WI38 (cell line): ENCODE data around the gene SYT13.

ENCODE experiments used
- H3K4me3 ChIP-seq: 2 replicates; pipeline ENCODE4 v1.5.1; 2011; ENCODE audit warnings: low read depth, mild to moderate bottlenecking, control low read depth, low read length
- TF ChIP-seq, protein P1 (sequence below): IDR thresholded peaks from 2 replicates; pipeline ENCODE4 v1.5.1; 2012; ENCODE audit warnings: low read depth, mild to moderate bottlenecking, control low read depth, low read length

The SYT13 gene

DNA sequence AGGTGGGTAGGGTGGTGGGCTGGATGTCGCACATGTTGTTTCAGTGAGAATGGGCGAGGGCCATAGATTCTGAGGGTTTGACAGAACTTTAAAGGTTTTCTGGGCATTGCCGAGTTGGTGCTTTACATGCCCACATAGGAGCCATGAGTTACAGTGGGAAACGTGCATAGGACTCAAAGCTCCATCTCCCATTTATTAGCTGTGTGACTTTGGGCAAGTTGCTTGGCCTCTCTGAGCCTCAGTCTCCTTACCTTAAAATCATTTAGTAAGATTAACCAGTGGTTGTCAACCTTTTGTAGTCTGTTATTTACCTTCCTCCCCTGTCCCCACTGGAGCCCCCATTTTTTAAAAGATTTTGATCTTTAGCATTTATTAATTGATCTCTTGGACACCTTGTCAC, 67.4 kb downstream of the SYT13 start:
- TF ChIP-seq, protein P1, sequence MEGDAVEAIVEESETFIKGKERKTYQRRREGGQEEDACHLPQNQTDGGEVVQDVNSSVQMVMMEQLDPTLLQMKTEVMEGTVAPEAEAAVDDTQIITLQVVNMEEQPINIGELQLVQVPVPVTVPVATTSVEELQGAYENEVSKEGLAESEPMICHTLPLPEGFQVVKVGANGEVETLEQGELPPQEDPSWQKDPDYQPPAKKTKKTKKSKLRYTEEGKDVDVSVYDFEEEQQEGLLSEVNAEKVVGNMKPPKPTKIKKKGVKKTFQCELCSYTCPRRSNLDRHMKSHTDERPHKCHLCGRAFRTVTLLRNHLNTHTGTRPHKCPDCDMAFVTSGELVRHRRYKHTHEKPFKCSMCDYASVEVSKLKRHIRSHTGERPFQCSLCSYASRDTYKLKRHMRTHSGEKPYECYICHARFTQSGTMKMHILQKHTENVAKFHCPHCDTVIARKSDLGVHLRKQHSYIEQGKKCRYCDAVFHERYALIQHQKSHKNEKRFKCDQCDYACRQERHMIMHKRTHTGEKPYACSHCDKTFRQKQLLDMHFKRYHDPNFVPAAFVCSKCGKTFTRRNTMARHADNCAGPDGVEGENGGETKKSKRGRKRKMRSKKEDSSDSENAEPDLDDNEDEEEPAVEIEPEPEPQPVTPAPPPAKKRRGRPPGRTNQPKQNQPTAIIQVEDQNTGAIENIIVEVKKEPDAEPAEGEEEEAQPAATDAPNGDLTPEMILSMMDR = no peak

DNA sequence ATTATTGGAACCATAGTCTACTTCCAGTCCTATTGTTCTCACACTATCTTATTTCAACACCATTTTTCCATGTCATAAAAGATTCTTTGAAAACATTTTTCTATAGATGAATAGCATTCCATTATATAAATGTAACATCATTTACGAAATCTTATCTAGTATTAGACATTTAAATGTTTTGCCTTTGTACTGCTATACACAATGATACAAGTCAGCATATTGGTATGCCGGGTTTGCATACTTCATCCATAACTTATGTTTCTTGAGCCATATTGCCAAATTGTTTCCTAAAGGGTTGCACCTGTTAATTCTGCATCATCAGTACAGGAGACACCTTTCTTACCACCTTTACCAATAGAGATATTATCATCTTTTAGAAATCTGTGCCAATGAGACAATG, 68.2 kb downstream of the SYT13 start:
- TF ChIP-seq, protein P1 = no peak
- H3K4me3 ChIP-seq = no peak overlapping the region

More for the DNA sequence above, 67.4 kb downstream of the SYT13 start:
- no peak overlapping the region for H3K4me3 ChIP-seq

DNA sequence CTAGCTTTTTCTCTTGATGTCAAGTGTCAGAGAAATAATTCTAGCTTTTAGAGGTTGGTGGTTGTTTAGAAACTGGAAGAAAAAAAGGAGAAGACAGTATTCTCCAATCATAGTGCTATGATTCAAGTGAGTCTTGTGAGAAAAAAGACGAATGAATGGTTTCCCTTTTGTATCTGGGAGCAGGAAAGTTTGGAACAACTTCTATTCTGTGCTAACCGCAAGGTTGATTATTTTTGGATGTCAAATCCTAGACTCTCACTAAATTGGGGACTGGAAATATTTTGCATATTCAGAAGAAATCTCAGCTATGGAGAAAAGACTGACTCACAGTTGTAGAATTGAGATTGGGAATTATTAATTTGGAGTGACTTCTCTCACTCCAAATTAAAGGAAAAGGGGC, 69.2 kb downstream of the SYT13 start:
- H3K4me3 ChIP-seq = no peak overlapping the region
- TF ChIP-seq, protein P1 = no peak

DNA sequence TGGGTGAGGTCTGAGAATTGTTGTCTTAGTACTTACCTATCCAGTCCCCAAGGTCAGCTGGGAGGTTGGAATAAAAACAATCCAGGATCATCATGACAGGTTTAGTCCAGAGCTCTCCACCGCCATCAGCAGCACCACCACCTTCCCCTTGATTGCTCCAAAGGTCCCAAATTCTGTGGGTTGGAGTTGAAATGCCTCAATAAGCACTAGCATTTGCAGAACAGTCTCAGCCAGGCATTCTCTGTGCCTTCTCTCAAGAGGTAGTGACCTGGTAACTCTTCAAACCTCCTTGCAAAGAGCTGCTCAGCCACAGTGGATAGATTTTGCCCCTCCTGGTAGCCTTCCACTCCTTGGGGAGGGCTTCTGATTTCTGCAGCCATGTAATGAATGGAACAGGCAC, 70.1 kb downstream of the SYT13 start:
- H3K4me3 ChIP-seq = no peak overlapping the region
- TF ChIP-seq, protein P1 = no peak

DNA sequence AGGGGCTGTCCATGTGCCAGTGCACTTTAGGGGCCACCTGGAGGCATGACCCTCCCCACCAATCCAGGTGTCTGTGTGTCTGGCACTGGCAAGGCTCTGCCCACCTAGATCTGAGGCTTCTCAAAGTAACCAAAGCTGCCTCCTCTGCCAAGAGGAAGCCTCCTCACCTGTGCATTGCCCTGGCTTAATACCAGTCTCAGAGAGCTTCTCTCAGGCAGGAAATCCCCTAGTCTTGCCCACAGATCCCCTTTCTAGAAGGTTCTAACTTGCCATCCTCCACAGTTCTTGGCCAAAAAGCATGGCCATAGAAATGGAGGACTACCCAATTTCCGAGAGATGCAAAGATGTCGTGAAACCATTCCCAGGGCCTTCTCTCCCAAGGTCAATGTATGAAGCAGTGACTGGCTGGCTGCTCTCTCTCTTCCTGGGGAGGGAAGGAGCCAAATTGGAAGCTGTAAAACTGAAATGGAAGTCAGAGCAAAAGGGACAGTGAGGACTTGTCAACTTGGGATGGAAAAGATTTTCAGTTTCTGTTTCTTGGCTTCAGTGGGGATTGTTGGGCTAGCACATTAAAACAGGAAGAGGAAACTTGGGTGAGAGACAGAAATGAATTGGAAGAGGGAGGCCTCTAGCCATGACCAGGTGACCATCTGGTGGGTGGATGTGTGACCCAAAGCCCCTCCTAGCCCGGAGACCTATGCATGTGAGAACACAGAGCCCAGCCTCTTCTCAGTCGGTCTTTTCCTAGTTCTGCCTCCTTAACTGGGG, 70.9 kb downstream of the SYT13 start:
- H3K4me3 ChIP-seq = no peak overlapping the region
- TF ChIP-seq, protein P1 = no peak

DNA sequence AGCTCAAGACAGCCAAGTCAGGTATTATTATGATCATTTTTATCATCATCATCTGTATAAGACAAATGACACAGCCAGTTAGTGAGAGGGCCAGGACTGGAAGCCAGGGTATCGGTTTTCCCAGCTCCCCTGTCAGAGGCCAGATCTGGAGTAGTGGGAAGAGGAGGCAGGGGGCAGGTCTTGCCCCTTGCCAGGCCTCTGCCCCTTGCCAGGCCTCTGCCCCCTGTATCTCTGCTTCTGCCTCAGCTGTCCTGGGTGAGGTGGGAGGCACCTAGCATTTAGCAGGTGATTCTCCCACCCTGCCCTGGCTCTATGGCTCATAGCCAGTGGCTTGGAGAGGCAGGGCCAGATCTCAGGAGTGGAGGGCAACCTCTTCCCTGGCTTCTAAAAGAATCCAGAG, 72.4 kb downstream of the SYT13 start:
- TF ChIP-seq, protein P1 = no peak
- no peak overlapping the region for H3K4me3 ChIP-seq

DNA sequence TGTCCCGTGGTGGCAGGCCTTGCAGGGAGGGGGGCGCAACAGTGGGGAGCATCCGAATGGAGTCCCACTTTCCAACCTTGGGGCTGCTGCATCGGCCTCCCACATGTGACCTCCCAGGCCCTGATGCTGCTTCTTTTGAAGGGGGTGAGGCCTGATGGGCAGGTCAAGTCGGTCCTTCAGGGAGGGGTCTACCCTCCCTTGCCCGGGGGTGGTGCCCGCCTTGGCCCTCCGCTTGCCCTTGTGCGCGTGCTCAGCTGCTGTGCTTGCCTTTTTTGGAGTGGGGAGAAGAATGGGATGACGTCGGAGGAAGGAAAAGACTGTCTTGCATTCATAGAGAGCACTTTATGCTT, 72.8 kb downstream of the SYT13 start:
- H3K4me3 ChIP-seq = no peak overlapping the region
- TF ChIP-seq, protein P1 = no peak
